GM18508 (cell line): ENCODE results near the gene EVL.
A peak's percentile ranks its signal among the peaks of the same experiment; 100 is the strongest.

Experiments
- ATAC-seq: cut with Tn5 transposase; IDR thresholded peaks from one replicate; pipeline ENCODE4 v1.9.1; 2021; ENCODE audit warnings: moderate number of reproducible peaks; ENCODE audit not compliant: insufficient read depth, unreplicated experiment

The EVL gene

DNA sequence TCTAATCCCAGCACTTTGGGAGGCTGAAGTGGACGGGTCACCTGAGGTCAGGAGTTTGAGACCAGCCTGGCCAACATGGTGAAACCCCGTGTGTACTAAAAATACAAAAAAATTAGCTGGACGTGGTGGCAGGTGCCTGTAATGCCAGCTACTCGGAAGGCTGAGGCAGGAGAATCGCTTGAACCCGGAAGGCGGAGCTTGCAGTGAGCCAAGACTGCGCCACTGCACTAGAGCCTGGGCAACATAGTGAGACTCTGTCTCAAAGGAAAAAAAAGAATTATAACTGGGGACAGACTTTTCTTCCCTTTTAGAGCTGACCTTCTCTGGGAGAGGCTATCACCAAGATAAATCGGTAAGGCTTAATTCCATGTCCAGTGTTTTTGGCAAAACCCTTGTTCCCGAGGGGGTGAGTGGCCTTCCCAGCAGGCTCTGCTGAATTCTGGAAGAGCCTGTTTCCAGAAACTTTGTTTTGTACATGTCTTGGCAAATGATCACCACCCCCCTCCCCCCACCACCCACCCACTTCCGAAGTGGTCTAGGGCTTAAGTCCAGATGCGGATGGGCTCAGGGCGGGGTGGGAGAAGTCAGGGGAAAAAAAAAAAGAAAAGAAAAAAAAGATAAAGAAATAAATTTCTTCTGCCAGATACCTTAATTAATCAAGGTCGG lies 126.5 kb downstream of the EVL start:
- no peak for ATAC-seq

DNA sequence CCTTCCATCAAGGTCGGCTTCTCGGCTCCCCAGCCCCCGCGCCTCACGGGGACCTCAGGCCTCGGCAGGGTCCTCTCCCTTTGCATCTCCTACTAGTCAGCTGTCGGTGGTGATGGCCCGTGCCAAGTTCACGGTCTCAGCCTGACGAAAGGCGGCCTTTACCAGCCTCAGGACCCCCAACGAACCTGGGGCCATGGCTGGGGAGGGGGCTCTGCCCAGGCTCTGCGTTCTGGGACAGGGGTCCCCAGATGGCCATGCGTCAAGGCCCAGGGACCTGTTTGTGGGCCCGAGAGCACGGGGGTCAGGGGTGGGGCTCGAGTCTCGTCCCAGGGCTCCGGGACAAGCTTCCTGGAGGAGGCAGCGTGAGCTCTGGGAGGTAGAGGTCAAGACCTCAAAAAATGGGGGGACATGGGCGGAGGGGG lies 127.0 kb downstream of the EVL start:
- ATAC-seq = no peak

DNA sequence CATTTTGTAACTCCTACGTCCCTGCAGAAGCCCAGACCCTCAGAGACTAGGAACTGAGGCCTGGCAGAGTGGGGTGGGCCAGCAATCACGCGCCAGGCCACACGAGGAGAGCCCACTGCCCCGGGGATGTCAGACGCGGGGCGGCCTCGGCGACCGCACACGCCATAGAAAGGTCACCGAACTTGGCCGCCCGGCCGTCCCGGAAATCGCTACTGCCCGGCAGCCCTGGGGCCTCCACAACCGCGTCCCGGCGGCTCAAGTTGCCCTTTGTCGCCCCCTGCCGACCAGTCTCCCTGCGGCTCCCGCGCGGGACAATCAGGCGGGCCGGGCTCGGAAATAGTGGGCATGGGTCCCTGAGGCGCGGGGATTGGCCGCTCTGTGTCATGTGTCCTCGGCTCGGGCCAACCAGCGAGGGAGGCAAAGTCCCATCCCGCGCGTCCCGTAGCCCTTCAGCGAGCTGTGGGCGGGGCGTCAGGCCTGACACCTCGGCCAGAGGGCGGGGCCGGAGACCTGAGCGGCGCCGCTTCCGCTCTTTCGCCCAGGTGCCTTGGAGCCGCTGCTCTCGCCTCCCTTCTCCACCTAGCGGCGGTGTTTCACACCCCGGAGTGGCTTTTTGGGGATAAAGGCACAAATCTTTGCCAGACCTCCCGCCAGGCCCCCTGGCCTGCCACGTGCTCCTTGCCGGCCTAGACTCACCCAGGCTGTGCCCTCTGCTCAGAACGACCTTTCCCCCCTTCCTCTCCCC lies 127.6 kb downstream of the EVL start:
- ATAC-seq = peak; percentile 93
